Omental fat pad (tissue), 4 donors: ENCODE results near the gene SLC7A8. TPM values are rescaled to one million over a fixed set of nuclear protein-coding genes. Genes with fewer than 3 reads are reported as not detected.

Source experiments
- ATAC-seq: fragments of 150-250 bp; one replicate; pipeline ENCODE4 v1.9.1; 2016; ENCODE audit warnings: mild to moderate bottlenecking, moderate library complexity; ENCODE audit not compliant: low FRiP score
- DNase-seq: peaks from one replicate; pipeline ENCODE4 v3.0.0-alpha.2; 2019; ENCODE audit warnings: low spot score
- CTCF ChIP-seq, 3 donors: fragments of 450-650 bp; IDR thresholded peaks; one replicate each; pipeline ENCODE4 v1.5.1; 2016 to 2017; ENCODE audit warnings: antibody characterized with exemption in 3 of 3, mild to moderate bottlenecking in 3 of 3, moderate library complexity in 2 of 3
- total RNA-seq, 4 donors: library from RNA; depleted of rRNA; stranded (reverse); fragments of >200 nt; gene quantifications; one replicate each; pipeline ENCODE4 v1.1.0, GENCODE V29; 2016

The SLC7A8 gene
- total RNA-seq, 4 donors from 2014 or later: 40.2 to 106 (median 92.1) TPM

- no peak for TF ChIP-seq CTCF (IDR thresholded peaks at IDR 0.05)
- peak; percentile 75 for ATAC-seq
These were observed 28.4 kb downstream of the SLC7A8 start for GRCh38 chr14:23154964-23155587.

GRCh38 chr14:23153851-23154796 is 29.3 kb downstream of the SLC7A8 start:
- DNase-seq (peak; percentile 71), ATAC-seq (peak; percentile 80)
- no peak for TF ChIP-seq CTCF (IDR thresholded peaks at IDR 0.05)

More at GRCh38 chr14:23154964-23155587, 28.4 kb downstream of the SLC7A8 start:
- no peak for DNase-seq

- DNase-seq (no peak), ATAC-seq (no peak)
- no peak for TF ChIP-seq CTCF (IDR thresholded peaks at IDR 0.05)
These were observed 32.1 kb downstream of the SLC7A8 start for GRCh38 chr14:23151342-23151741.

GRCh38 chr14:23149745-23150144 is 33.7 kb downstream of the SLC7A8 start:
- no peak for DNase-seq
- ATAC-seq: no peak
- no peak for TF ChIP-seq CTCF (IDR thresholded peaks at IDR 0.05)

GRCh38 chr14:23148591-23149249 is 34.7 kb downstream of the SLC7A8 start:
- ATAC-seq: no peak
- TF ChIP-seq CTCF (IDR thresholded peaks at IDR 0.05): no peak
- DNase-seq: no peak

GRCh38 chr14:23147676-23148075 is 35.8 kb downstream of the SLC7A8 start:
- no peak for DNase-seq

More at GRCh38 chr14:23147676-23148075, 35.8 kb downstream of the SLC7A8 start:
- no peak for TF ChIP-seq CTCF (IDR thresholded peaks at IDR 0.05)
- ATAC-seq: peak; percentile 49
